RWPE1 (cell line): ENCODE measurements around the gene CACNA2D4.

Source experiments
- CTCF ChIA-PET: fragments of 350-600 bp; sonication (Branson Sonifier 250); formaldehyde crosslinking; extraction: SDS; loops from one replicate; lab custom pipeline; 2021; lab: Yijun Ruan, JAX
- POLR2A ChIA-PET: fragments of 400-600 bp; formaldehyde crosslinking; extraction: SDS; loops from one replicate; lab custom pipeline; 2020; ENCODE audit warnings: antibody characterized with exemption; ENCODE audit not compliant: low non-redundant PET; lab: Yijun Ruan, JAX
- DNase-seq: peaks from one replicate; pipeline ENCODE4 v3.0.0; 2012; ENCODE audit warnings: low spot score
- H3K27ac ChIP-seq: fragments of 450-650 bp; 2 replicates; pipeline ENCODE4 v1.5.1; 2017
- CTCF ChIP-seq: fragments of 450-650 bp; conservative IDR thresholded peaks from 2 replicates; pipeline ENCODE4 v1.5.1; 2017; ENCODE audit warnings: low read depth, mild to moderate bottlenecking

CACNA2D4 gene

GRCh38 chr12:1805441-1806081 lies 112.9 kb downstream of the CACNA2D4 start:
- no peak for DNase-seq
- POLR2A ChIA-PET = no interaction called here
- H3K27ac ChIP-seq = no peak overlapping the region
- CTCF ChIA-PET = no interaction called here
- no peak for TF ChIP-seq CTCF

- DNase-seq = peak; percentile 86
- CTCF ChIA-PET = no interaction called here
- no peak overlapping the region for H3K27ac ChIP-seq
- POLR2A ChIA-PET = no interaction called here
- no peak for TF ChIP-seq CTCF
These were observed 113.7 kb downstream of the CACNA2D4 start for GRCh38 chr12:1804545-1805332.

GRCh38 chr12:1803736-1804135 lies 114.7 kb downstream of the CACNA2D4 start:
- DNase-seq = no peak
- ChIA-PET POLR2A (no interaction called here), CTCF (no interaction called here)
- no peak for TF ChIP-seq CTCF
- H3K27ac ChIP-seq = no peak overlapping the region

- ChIA-PET POLR2A (no interaction called here), CTCF (interaction anchor here (0.7 to 1.6 kb wide), 3 partner anchors 10 to 138 kb away, joined by 3 to 8 read pairs (median 3); no protein-coding TSS in a partner anchor)
- H3K27ac ChIP-seq = no peak overlapping the region
- DNase-seq = no peak
- TF ChIP-seq CTCF = no peak
These were observed 117.0 kb downstream of the CACNA2D4 start for GRCh38 chr12:1801303-1801975.

- H3K27ac ChIP-seq = no peak overlapping the region
- TF ChIP-seq CTCF = no peak
- ChIA-PET CTCF (interaction anchor here (0.7 to 1.6 kb wide), 3 partner anchors 9 to 139 kb away, joined by 3 to 8 read pairs (median 3); no protein-coding TSS in a partner anchor), POLR2A (no interaction called here)
- no peak for DNase-seq
These were observed 117.8 kb downstream of the CACNA2D4 start for GRCh38 chr12:1800401-1801302.
